ENCODE measurements around the gene QKI.

The QKI gene

GRCh38 chr6:163392533-163392932, 22.0 kb upstream of the QKI start:
- peak; percentile 31 for DNase-seq (ENCODE audit: low spot score)

GRCh38 chr6:163393923-163394322, 20.6 kb upstream of the QKI start:
- no peak for DNase-seq (ENCODE audit: low spot score)

GRCh38 chr6:163394659-163395058, 19.9 kb upstream of the QKI start:
- no peak for DNase-seq (ENCODE audit: low spot score)

- no peak for DNase-seq (ENCODE audit: low spot score)
Measured at GRCh38 chr6:163395122-163395830, 19.2 kb upstream of the QKI start.

- DNase-seq (ENCODE audit: low spot score) = no peak
Measured at GRCh38 chr6:163395831-163396185, 18.7 kb upstream of the QKI start.

- DNase-seq (ENCODE audit: low spot score) = no peak
Measured at GRCh38 chr6:163397326-163397725, 17.2 kb upstream of the QKI start.

- DNase-seq (ENCODE audit: low spot score) = no peak
Measured at GRCh38 chr6:163398115-163398514, 16.4 kb upstream of the QKI start.

GRCh38 chr6:163398815-163399214, 15.7 kb upstream of the QKI start:
- no peak for DNase-seq (ENCODE audit: low spot score)

- DNase-seq (ENCODE audit: low spot score) = no peak
Measured at GRCh38 chr6:163400509-163400908, 14.0 kb upstream of the QKI start.

GRCh38 chr6:163401039-163401885, 13.3 kb upstream of the QKI start:
- no peak for DNase-seq (ENCODE audit: low spot score)

GRCh38 chr6:163402616-163403015, 11.9 kb upstream of the QKI start:
- DNase-seq (ENCODE audit: low spot score) = no peak

- DNase-seq (ENCODE audit: low spot score) = no peak
Measured at GRCh38 chr6:163404825-163405265, 9.7 kb upstream of the QKI start.

GRCh38 chr6:163405412-163406309, 8.9 kb upstream of the QKI start:
- no peak for DNase-seq (ENCODE audit: low spot score)

- DNase-seq (ENCODE audit: low spot score) = no peak
Measured at GRCh38 chr6:163406366-163406765, 8.2 kb upstream of the QKI start.

- DNase-seq (ENCODE audit: low spot score) = no peak
Measured at GRCh38 chr6:163406830-163407229, 7.7 kb upstream of the QKI start.

- DNase-seq (ENCODE audit: low spot score) = peak; percentile 36
Measured at GRCh38 chr6:163408352-163408991, 6.0 kb upstream of the QKI start.

GRCh38 chr6:163409712-163410111, 4.8 kb upstream of the QKI start:
- DNase-seq (ENCODE audit: low spot score) = no peak

GRCh38 chr6:163412341-163412740, 2.2 kb upstream of the QKI start:
- DNase-seq (ENCODE audit: low spot score) = no peak

- no peak for DNase-seq (ENCODE audit: low spot score)
Measured at GRCh38 chr6:163412801-163413344, 1.6 kb upstream of the QKI start.

- no peak for DNase-seq (ENCODE audit: low spot score)
Measured at GRCh38 chr6:163413345-163414116, 987 bp upstream of the QKI start.
